WTC11 (cell line): ENCODE data around the gene NKD1. TPM values are rescaled to one million over a fixed set of nuclear protein-coding genes. Genes with fewer than 3 reads are reported as not detected.

Source experiments
- ATAC-seq: fragments of 200-7000 bp; cut with Tn5 transposase; 2 replicates; pipeline ENCODE4 v1.10.0; 2021; ENCODE audit warnings: mild to moderate bottlenecking, moderate library complexity
- CTCF ChIA-PET: fragments of 300-600 bp; sonication (Branson Sonifier 250); formaldehyde crosslinking; loops from one replicate; lab custom pipeline; 2021; ENCODE audit warnings: antibody characterized with exemption; lab: Charles Lee
- POLR2A ChIA-PET: fragments of 350-600 bp; sonication (Branson Sonifier 250); formaldehyde crosslinking; loops from one replicate; lab custom pipeline; 2021; ENCODE audit warnings: antibody characterized with exemption; lab: Charles Lee
- DNase-seq: peaks from one replicate; pipeline ENCODE4 v3.0.0; 2021; ENCODE audit warnings: low spot score
- H3K27ac Mint-ChIP-seq: 2 replicates; pipeline ENCODE4 v1.8.0; 2021; ENCODE audit warnings: mixed read lengths
- H3K27me3 Mint-ChIP-seq: 2 replicates; pipeline ENCODE4 v1.8.0; 2021; ENCODE audit warnings: low read depth, mild to moderate bottlenecking, moderate library complexity, mixed read lengths
- H3K36me3 Mint-ChIP-seq: 2 replicates; pipeline ENCODE4 v1.8.0; 2021; ENCODE audit warnings: mixed read lengths
- H3K4me1 Mint-ChIP-seq: 2 replicates; pipeline ENCODE4 v1.8.0; 2022; ENCODE audit warnings: mixed read lengths
- H3K4me3 Mint-ChIP-seq: 2 replicates; pipeline ENCODE4 v1.8.0; 2021; ENCODE audit warnings: mild to moderate bottlenecking, moderate library complexity, mixed read lengths
- H3K9me3 Mint-ChIP-seq: 2 replicates; pipeline ENCODE4 v1.8.0; 2021; ENCODE audit warnings: mixed read lengths
- ATF2 ChIP-seq: sonication (generic); formaldehyde crosslinking; IDR thresholded peaks from 2 replicates; pipeline ENCODE4 v1.8.1; 2022; ENCODE audit warnings: low read depth, missing genetic modification reagents, borderline replicate concordance
- ATF6 ChIP-seq: sonication (generic); formaldehyde crosslinking; IDR thresholded peaks from 2 replicates; pipeline ENCODE4 v1.8.1; 2023; ENCODE audit warnings: mild to moderate bottlenecking, missing genetic modification reagents
- CREM ChIP-seq: sonication (generic); formaldehyde crosslinking; IDR thresholded peaks from 2 replicates; pipeline ENCODE4 v1.8.1; 2022; ENCODE audit warnings: mild to moderate bottlenecking, missing genetic modification reagents, moderate library complexity
- CTCF ChIP-seq: fragments of 200-600 bp; IDR thresholded peaks from 2 replicates; pipeline ENCODE4 v1.8.0; 2022; ENCODE audit warnings: antibody characterized with exemption
- ETV6 ChIP-seq: sonication (generic); formaldehyde crosslinking; IDR thresholded peaks from 2 replicates; pipeline ENCODE4 v1.8.1; 2022; ENCODE audit warnings: mild to moderate bottlenecking, missing genetic modification reagents
- FOXK1 ChIP-seq: sonication (generic); formaldehyde crosslinking; IDR thresholded peaks from 2 replicates; pipeline ENCODE4 v1.8.0; 2022; ENCODE audit warnings: mild to moderate bottlenecking, moderate library complexity, missing genetic modification reagents
- FOXP4 ChIP-seq: sonication (generic); formaldehyde crosslinking; IDR thresholded peaks from 2 replicates; pipeline ENCODE4 v1.8.0; 2022; ENCODE audit warnings: mild to moderate bottlenecking, missing genetic modification reagents
- GABPB1 ChIP-seq: sonication (generic); formaldehyde crosslinking; IDR thresholded peaks from 2 replicates; pipeline ENCODE4 v1.8.1; 2023; ENCODE audit warnings: mild to moderate bottlenecking, missing genetic modification reagents
- MXD4 ChIP-seq: fragments of 250-450 bp; sonication (Bioruptor Pico); IDR thresholded peaks from 2 replicates; pipeline ENCODE4 v1.8.0; 2021; ENCODE audit warnings: mild to moderate bottlenecking, moderate library complexity, borderline replicate concordance
- NR3C1 ChIP-seq: sonication (generic); formaldehyde crosslinking; conservative IDR thresholded peaks from 2 replicates; pipeline ENCODE4 v1.8.1; 2023; ENCODE audit warnings: low read depth, mild to moderate bottlenecking, missing genetic modification reagents
- SOX15 ChIP-seq: fragments of 250-450 bp; sonication (Bioruptor Pico); IDR thresholded peaks from 2 replicates; pipeline ENCODE4 v1.9.0; 2021; ENCODE audit warnings: mild to moderate bottlenecking
- STAT6 ChIP-seq: sonication (generic); formaldehyde crosslinking; conservative IDR thresholded peaks from 2 replicates; pipeline ENCODE4 v1.8.1; 2023; ENCODE audit warnings: mild to moderate bottlenecking, low read depth, missing genetic modification reagents, moderate library complexity
- TCF7 ChIP-seq: sonication (generic); formaldehyde crosslinking; IDR thresholded peaks from 2 replicates; pipeline ENCODE4 v1.8.0; 2022; ENCODE audit warnings: mild to moderate bottlenecking, low read depth, missing genetic modification reagents, moderate library complexity
- TEAD1 ChIP-seq: sonication (generic); formaldehyde crosslinking; IDR thresholded peaks from 2 replicates; pipeline ENCODE4 v1.8.0; 2022; ENCODE audit warnings: mild to moderate bottlenecking, missing genetic modification reagents
- USF2 ChIP-seq: sonication (generic); formaldehyde crosslinking; IDR thresholded peaks from 2 replicates; pipeline ENCODE4 v1.8.1; 2023; ENCODE audit warnings: mild to moderate bottlenecking, missing genetic modification reagents, moderate library complexity
- ZBTB21 ChIP-seq: sonication (generic); formaldehyde crosslinking; IDR thresholded peaks from 2 replicates; pipeline ENCODE4 v1.8.1; 2023; ENCODE audit warnings: mild to moderate bottlenecking, missing genetic modification reagents, borderline replicate concordance
- ZNF232 ChIP-seq: sonication (generic); formaldehyde crosslinking; IDR thresholded peaks from 2 replicates; pipeline ENCODE4 v1.8.0; 2022; ENCODE audit warnings: mild to moderate bottlenecking, missing genetic modification reagents
- ZNF281 ChIP-seq: sonication (generic); formaldehyde crosslinking; IDR thresholded peaks from 2 replicates; pipeline ENCODE4 v1.8.0; 2023; ENCODE audit warnings: mild to moderate bottlenecking, missing genetic modification reagents
- total RNA-seq: library from RNA; stranded (reverse); gene quantifications from 3 replicates; pipeline ENCODE4 v1.2.3, GENCODE V29; 2021

NKD1 gene
- total RNA-seq, 1 experiment from 2014 or later: 6.0 TPM

GRCh38 chr16:50507397-50507796 lies 40.8 kb upstream of the NKD1 start (continued):
- TF ChIP-seq STAT6 (no peak), ZNF281 (CRISPR knock-in tag) (no peak), GABPB1 (CRISPR knock-in tag) (no peak), ATF6 (CRISPR knock-in tag) (no peak)
- TF ChIP-seq, all 79 proteins: peak for 0

- H3K27ac Mint-ChIP-seq: no peak overlapping the region
- peaks cover 17% of the 10 kb centered on the region; the same call in 1 of the 2 replicates for H3K9me3 Mint-ChIP-seq
- no peak overlapping the region for H3K4me3 Mint-ChIP-seq
- TF ChIP-seq CREM (CRISPR knock-in tag) (no peak), CTCF (peak; percentile 86), SOX15 (CRISPR knock-in tag) (no peak), TEAD1 (no peak), GABPB1 (CRISPR knock-in tag) (no peak), ATF2 (CRISPR knock-in tag) (no peak), ETV6 (no peak)
- TF ChIP-seq, all 79 proteins: peak for 1
- 0 out of 2 replicates have a peak, but pooled peaks cover 2% of the 10 kb centered on the region for H3K27me3 Mint-ChIP-seq
- peaks cover 2% of the 10 kb centered on the region; the same call in 1 of the 2 replicates for H3K36me3 Mint-ChIP-seq
- peaks cover 19% of the 10 kb centered on the region for H3K4me1 Mint-ChIP-seq
- DNase-seq (peak; percentile 83), ATAC-seq (peak; percentile 81)
- POLR2A ChIA-PET: no interaction called here
- CTCF ChIA-PET: interaction anchor here (0.5 to 1.5 kb wide), 5 partner anchors 49 to 141 kb away, joined by 3 to 4 read pairs (median 3); partner anchors contain the start of gene BRD7
Measured at GRCh38 chr16:50509521-50510341, 38.5 kb upstream of the NKD1 start.

- Mint-ChIP-seq H3K4me1 (no peaks in the 10 kb centered on the region), H3K36me3 (peaks cover 16% of the 10 kb centered on the region), H3K9me3 (peaks cover 39% of the 10 kb centered on the region), H3K4me3 (no peak overlapping the region), H3K27ac (no peak overlapping the region), H3K27me3 (no peaks in the 10 kb centered on the region)
- ATAC-seq: no peak
- CTCF ChIA-PET: no interaction called here
- POLR2A ChIA-PET: interaction anchor here (0.7 kb wide), 1 partner anchor 73 kb away, joined by 3 read pairs; no protein-coding TSS in a partner anchor
- no peak for DNase-seq
- TF ChIP-seq USF2: no peak
- no peak for TF ChIP-seq FOXK1 (CRISPR knock-in tag)
- no peak for TF ChIP-seq TCF7 (CRISPR knock-in tag)
- TF ChIP-seq ZBTB21 (CRISPR knock-in tag): no peak
- TF ChIP-seq MXD4: no peak
- no peak for TF ChIP-seq CREM (CRISPR knock-in tag)
- TF ChIP-seq FOXP4: no peak
- TF ChIP-seq NR3C1: no peak
- no peak for TF ChIP-seq ZNF232 (CRISPR knock-in tag)
Measured at GRCh38 chr16:50515218-50515617, 33.0 kb upstream of the NKD1 start.
